Keratinocyte (primary cell): ENCODE measurements around the gene GRK3. TPM values are rescaled to one million over a fixed set of nuclear protein-coding genes. Genes with fewer than 3 reads are reported as not detected.
"Not testable (repeated sequence)": the region's sequence is repeated elsewhere in the genome, so short reads cannot be mapped to it uniquely, and the experiment has no call there.

Experiments used
- DNase-seq: peaks from one replicate; pipeline ENCODE4 v3.0.0-alpha.2; 2011; ENCODE audit warnings: low read depth, missing footprints, low spot score
- FAIRE-seq: peaks from 2 replicates; lab custom pipeline; 2011; peaks lifted over from hg19 to GRCh38; lab: Jason Lieb, UNC
- H2AFZ ChIP-seq: 2 replicates; pipeline ENCODE4 v1.6.0; 2012; ENCODE audit warnings: low read length, control low read depth, inconsistent platforms; ENCODE audit not compliant: control insufficient read depth
- H3K27ac ChIP-seq: 2 replicates; pipeline ENCODE4 v1.5.1; 2011; ENCODE audit warnings: low read length; ENCODE audit not compliant: control insufficient read depth, insufficient read depth
- H3K27me3 ChIP-seq: 3 replicates; pipeline ENCODE4 v1.6.0; 2011; ENCODE audit warnings: low read length; ENCODE audit not compliant: control insufficient read depth, insufficient read depth; ENCODE audit errors: extremely low read depth
- H3K36me3 ChIP-seq, 2 experiments: 2 replicates in 1 of 2; 3 replicates in 1 of 2; pipeline ENCODE4 v1.5.1; 2011; ENCODE audit warnings: low read length in 2 of 2, mild to moderate bottlenecking in 1 of 2; ENCODE audit not compliant: control insufficient read depth in 2 of 2, insufficient read depth in 2 of 2; ENCODE audit errors: extremely low read depth in 1 of 2
- H3K4me1 ChIP-seq: 3 replicates; pipeline ENCODE4 v1.5.1; 2011; ENCODE audit warnings: low read length; ENCODE audit not compliant: control insufficient read depth, insufficient read depth; ENCODE audit errors: extremely low read depth
- H3K4me2 ChIP-seq: 3 replicates; pipeline ENCODE4 v1.6.0; 2011; ENCODE audit warnings: low read depth, low read length; ENCODE audit not compliant: control insufficient read depth, insufficient read depth; ENCODE audit errors: extremely low read depth
- H3K4me3 ChIP-seq, 3 experiments: fragments of 200-600 bp in 1 of 3; sonication (generic) in 1 of 3; 2 replicates in 2 of 3; 3 replicates in 1 of 3; pipeline ENCODE4 v1.5.1; 2011 to 2016; ENCODE audit warnings: low read length in 3 of 3, mild to moderate bottlenecking in 3 of 3, control low read depth in 2 of 3, inconsistent platforms in 1 of 3, low read depth in 1 of 3, mixed read lengths in 1 of 3, mixed run types in 1 of 3, moderate library complexity in 1 of 3; ENCODE audit not compliant: control insufficient read depth in 2 of 3, insufficient read depth in 2 of 3; ENCODE audit errors: extremely low read depth in 1 of 3
- H3K79me2 ChIP-seq: 2 replicates; pipeline ENCODE4 v1.6.0; 2012; ENCODE audit warnings: low read length; ENCODE audit not compliant: control insufficient read depth, insufficient read depth
- H3K9ac ChIP-seq: 3 replicates; pipeline ENCODE4 v1.6.0; 2011; ENCODE audit warnings: low read length; ENCODE audit not compliant: control insufficient read depth, insufficient read depth; ENCODE audit errors: extremely low read depth
- H3K9me1 ChIP-seq: 3 replicates; pipeline ENCODE4 v1.6.0; 2011; ENCODE audit warnings: low read length; ENCODE audit not compliant: control insufficient read depth, insufficient read depth; ENCODE audit errors: extremely low read depth
- H3K9me3 ChIP-seq: 2 replicates; pipeline ENCODE4 v1.5.1; 2012; ENCODE audit warnings: low read depth, low read length; ENCODE audit not compliant: control insufficient read depth
- H4K20me1 ChIP-seq: 3 replicates; pipeline ENCODE4 v1.6.0; 2011; ENCODE audit warnings: low read length; ENCODE audit not compliant: control insufficient read depth, insufficient read depth; ENCODE audit errors: extremely low read depth
- CTCF ChIP-seq, 3 experiments: IDR thresholded peaks in 1 of 3; conservative IDR thresholded peaks in 1 of 3; optimal IDR thresholded peaks in 1 of 3; 2 replicates in 2 of 3; 3 replicates in 1 of 3; pipeline versions ENCODE3 to v1.5.1; 2011; ENCODE audit warnings: low read length in 3 of 3, mild to moderate bottlenecking in 3 of 3, moderate library complexity in 2 of 3, control low read depth in 1 of 3, inconsistent platforms in 1 of 3; ENCODE audit not compliant: insufficient read depth in 2 of 3; ENCODE audit errors: extremely low read depth in 1 of 3
- EZH2 ChIP-seq: IDR thresholded peaks from one replicate; pipeline ENCODE4 v1.6.1; 2012; ENCODE audit warnings: inconsistent platforms, mild to moderate bottlenecking, low read length, moderate library complexity
- dilution Hi-C: fragments of 300-500 bp; cut with MboI; formaldehyde crosslinking; loops from one replicate; pipeline ENCODE4 v1.7.0; 2020; ENCODE audit warnings: low sequenced_read_pairs; ENCODE audit not compliant: extremely low pct_ligation_motif_present
- polyA plus RNA-seq, 5 experiments: library from polyadenylated mRNA; depleted of rRNA in 3 of 5; stranded (reverse) in 3 of 5; stranded (forward) in 1 of 5; unstranded in 1 of 5; fragments of >200 nt; gene quantifications; 1 replicate in 1 of 5; 2 replicates in 3 of 5; 3 replicates in 1 of 5; pipeline versions ENCODE4 v1.2.1 to v1.2.3, GENCODE V29; 2011 to 2012; ENCODE audit warnings: missing spikeins in 2 of 5, low read depth in 1 of 5, low replicate concordance in 1 of 5

Gene GRK3
- polyA plus RNA-seq, 1 donor (not counting 4 experiments of a cell fraction or from before 2014, with no cell fraction given), result 8.1 TPM

DNA sequence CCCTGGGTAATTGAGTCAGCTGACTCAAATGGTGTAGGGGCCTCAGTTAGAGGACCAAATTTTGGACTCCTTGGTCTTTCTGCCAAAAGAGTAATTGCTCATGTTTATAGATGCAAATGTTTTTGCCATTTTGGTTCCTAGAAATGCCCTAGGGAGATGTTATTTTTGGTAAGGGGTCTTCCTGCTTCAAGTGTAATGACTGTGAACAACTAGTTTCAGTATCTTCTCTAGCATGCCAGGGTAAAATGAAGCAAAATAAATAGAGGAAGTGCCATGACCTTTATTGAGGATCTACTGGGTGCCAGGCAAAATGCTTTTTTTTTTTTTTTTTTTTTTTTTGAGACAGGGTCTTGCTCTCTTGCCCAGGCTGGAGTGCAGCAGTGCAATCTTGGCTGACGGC, 2.5 kb upstream of the GRK3 start:
- H3K36me3 ChIP-seq, H3K4me3 ChIP-seq, H3K27ac ChIP-seq, H4K20me1 ChIP-seq, H2AFZ ChIP-seq, H3K9me3 ChIP-seq, DNase-seq, H3K9me1 ChIP-seq, H3K27me3 ChIP-seq, H3K4me2 ChIP-seq, H3K79me2 ChIP-seq, FAIRE-seq, H3K9ac ChIP-seq, dilution Hi-C loops: not testable (repeated sequence)
- peaks cover 21% of the 10 kb centered on the region for H3K4me1 ChIP-seq

DNA sequence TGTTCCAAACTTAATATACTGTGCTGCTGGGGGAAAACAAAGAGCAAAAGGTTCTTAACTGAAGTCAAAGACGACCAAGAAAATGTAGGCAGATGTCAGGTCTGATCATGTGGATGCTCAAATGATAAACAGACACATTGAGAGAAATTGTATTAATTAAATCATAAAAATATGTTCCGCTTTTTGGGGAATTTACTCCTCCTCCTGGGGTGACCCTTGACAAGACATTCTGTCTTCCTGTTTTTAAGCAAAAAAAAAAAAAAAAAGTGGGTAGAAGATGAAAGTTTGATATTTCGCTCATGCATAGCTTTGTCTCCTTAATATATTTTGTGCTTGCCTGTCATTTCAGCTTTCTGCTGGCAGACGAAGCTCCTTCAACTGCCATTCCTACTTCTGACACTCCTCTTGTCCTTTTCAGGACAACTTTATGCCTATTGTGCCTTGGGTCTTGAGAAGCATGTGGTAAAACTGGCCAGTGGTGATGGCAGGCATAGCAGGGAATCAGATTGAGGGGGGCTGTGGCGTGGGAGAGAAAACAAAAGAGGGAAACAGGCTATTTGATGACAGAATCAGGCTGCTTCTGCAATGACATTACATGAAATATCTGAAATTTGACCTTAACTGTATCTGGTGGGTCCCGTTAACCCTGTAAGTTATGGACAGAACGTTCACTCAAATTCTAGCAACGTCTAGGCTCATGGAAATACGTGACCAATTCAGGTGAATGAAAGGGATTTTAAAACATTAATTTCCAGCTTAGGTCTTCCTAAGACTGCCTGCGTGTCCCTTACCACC, 1.3 kb upstream of the GRK3 start:
- H3K9me1 ChIP-seq, H3K27me3 ChIP-seq, FAIRE-seq, H4K20me1 ChIP-seq, H3K79me2 ChIP-seq, H3K9me3 ChIP-seq, H3K36me3 ChIP-seq, dilution Hi-C loops, DNase-seq: not testable (repeated sequence)
- H3K4me2 ChIP-seq, result peak overlapping the region; percentile 86
- H3K4me1 ChIP-seq, result peaks cover 21% of the 10 kb centered on the region
- H2AFZ ChIP-seq, result peak overlapping the region; percentile 88
- peak overlapping the region; percentile 80 for H3K9ac ChIP-seq
- peak overlapping the region; percentile 54 for H3K27ac ChIP-seq
- peak overlapping the region in 1 of 3 experiments; percentile 79 for H3K4me3 ChIP-seq

DNA sequence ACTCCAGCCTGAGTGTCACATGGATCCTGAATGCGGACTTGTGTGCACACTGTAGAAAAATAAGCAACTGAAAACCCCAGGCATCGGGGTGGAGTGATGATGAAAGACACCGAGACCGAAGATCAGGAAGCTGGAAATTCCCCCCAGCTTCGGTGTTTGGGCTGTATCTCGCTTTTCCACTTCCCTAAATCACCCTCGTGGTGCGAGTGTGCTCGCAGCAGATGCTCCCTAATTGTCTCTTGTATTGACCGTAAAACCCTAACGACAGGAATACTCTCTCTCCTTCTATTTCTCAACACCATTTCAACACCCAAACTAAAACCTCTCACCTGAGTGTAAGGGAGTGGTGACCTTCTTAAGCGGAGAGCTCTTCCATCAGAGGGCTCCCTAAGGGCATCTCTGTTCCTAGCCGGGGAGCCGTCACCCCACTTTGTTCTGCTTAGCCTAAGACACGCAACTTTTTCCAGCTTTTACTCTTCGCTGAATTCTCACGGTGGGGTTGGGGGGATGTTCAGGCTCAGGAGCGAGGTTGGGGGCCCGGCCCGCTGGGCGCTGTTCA, 635 bp upstream of the GRK3 start:
- Histone ChIP-seq H3K9me3 (no peaks in the 10 kb centered on the region), H3K4me2 (peak overlapping the region; percentile 86), H3K79me2 (peaks cover 4% of the 10 kb centered on the region), H3K4me1 (peaks cover 21% of the 10 kb centered on the region), H2AFZ (peak overlapping the region; percentile 88), H3K27ac (peak overlapping the region; percentile 54), H3K27me3 (no peaks in the 10 kb centered on the region), H4K20me1 (no peaks in the 10 kb centered on the region), H3K9me1 (no peaks in the 10 kb centered on the region), H3K36me3 (no peaks in the 10 kb centered on the region), H3K9ac (peak overlapping the region; percentile 80), H3K4me3 (peak overlapping the region; percentile 55 to 79 (median 70))
- DNase-seq (no peak), FAIRE-seq (peak; percentile 66)
- peak in 1 of 3 experiments; percentile 11 for TF ChIP-seq CTCF (optimal IDR thresholded peaks at IDR 0.05 in 1 of 3, IDR thresholded peaks at IDR 0.05 in 1 of 3, conservative IDR thresholded peaks at IDR 0.05 in 1 of 3; ENCODE audit: extremely low read depth in 1 of 3, insufficient read depth in 2 of 3, low read length in 3 of 3)
- TF ChIP-seq EZH2, result no peak
- dilution Hi-C loops, result no loop called here
